Measurements from ENCODE around the gene CCDC136.

CCDC136 gene

DNA sequence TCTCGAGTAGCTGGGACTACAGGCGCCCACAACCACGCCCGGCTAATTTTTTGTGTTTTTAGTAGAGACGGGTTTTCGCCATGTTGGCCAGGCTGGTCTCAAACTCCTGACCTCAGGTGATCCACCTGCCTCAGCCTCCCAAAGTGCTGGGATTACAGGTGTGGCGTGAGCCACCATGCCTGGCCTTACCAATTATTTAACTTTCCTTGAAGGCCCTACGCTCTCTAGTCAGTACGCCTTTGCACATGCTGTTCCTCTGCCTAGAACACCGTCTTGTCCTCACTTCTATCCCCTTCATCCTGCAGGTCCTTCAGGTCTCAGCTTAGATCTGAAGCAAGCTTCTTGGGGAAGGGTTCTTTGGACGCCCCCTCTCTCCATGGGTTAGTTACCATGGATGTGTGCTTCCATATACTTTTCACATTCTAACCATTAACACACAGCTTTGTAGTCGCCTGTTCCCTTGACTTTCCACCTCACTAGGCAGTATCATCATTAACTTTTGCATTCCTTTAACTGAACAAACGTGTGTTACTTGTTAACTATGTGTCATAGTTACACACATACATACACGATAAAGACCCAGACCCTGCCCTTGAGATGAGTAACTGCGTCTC, 70.3 kb downstream of the CCDC136 start:
- H3K9me3 ChIP-seq (ENCODE audit: control insufficient read depth in 5 of 5, low read length in 5 of 5) = no peaks in the 10 kb centered on the region
- no peak overlapping the region for H3K27ac ChIP-seq (ENCODE audit: low read depth, low read length)
- H3K27me3 ChIP-seq (ENCODE audit: control insufficient read depth in 5 of 5, insufficient read depth in 4 of 5, low read length in 5 of 5) = no peaks in the 10 kb centered on the region
- H3K4me3 ChIP-seq (ENCODE audit: low read depth in 1 of 5, low read length in 5 of 5) = peak overlapping the region; percentile 59 to 98 (median 96)
- peaks cover 0 to 20% (median 16%) of the 10 kb centered on the region in 5 donors for H3K36me3 ChIP-seq (ENCODE audit: control insufficient read depth in 5 of 5, insufficient read depth in 5 of 5, low read length in 5 of 5)
- peak overlapping the region in 4 of 5 donors; percentile 24 to 95 (median 50) for H3K9ac ChIP-seq (ENCODE audit: low read length in 5 of 5)
- peaks cover 13 to 51% (median 44%) of the 10 kb centered on the region in 5 donors for H3K4me1 ChIP-seq (ENCODE audit: control insufficient read depth in 5 of 5, insufficient read depth in 5 of 5, low read length in 5 of 5)

GRCh38 chr7:128862571-128863432, 71.0 kb downstream of the CCDC136 start, which contains the start of gene ATP6V1F:
ATP6V1F (plus strand) TSS chr7:128862856; CDS start chr7:128862905, 49 bp downstream.
- Histone ChIP-seq H3K9ac (ENCODE audit: low read length in 5 of 5) (peak within 1 kb of the TSS; percentile 69 to 95 (median 92)), H3K27ac (ENCODE audit: low read depth, low read length) (peak within 1 kb of the TSS; percentile 78), H3K4me1 (ENCODE audit: control insufficient read depth in 5 of 5, insufficient read depth in 5 of 5, low read length in 5 of 5) (peaks cover 13 to 51% (median 44%) of the 10 kb centered on the region in 5 donors)

GRCh38 chr7:128863433-128863989, 71.7 kb downstream of the CCDC136 start:
- no peaks in the 10 kb centered on the region for H3K9me3 ChIP-seq (ENCODE audit: control insufficient read depth in 5 of 5, low read length in 5 of 5)
- peaks cover 0 to 20% (median 16%) of the 10 kb centered on the region in 5 donors for H3K36me3 ChIP-seq (ENCODE audit: control insufficient read depth in 5 of 5, insufficient read depth in 5 of 5, low read length in 5 of 5)
- no peaks in the 10 kb centered on the region for H3K27me3 ChIP-seq (ENCODE audit: control insufficient read depth in 5 of 5, insufficient read depth in 4 of 5, low read length in 5 of 5)
- H3K4me1 ChIP-seq (ENCODE audit: control insufficient read depth in 5 of 5, insufficient read depth in 5 of 5, low read length in 5 of 5) = peaks cover 13 to 51% (median 44%) of the 10 kb centered on the region in 5 donors
- H3K4me3 ChIP-seq (ENCODE audit: low read depth in 1 of 5, low read length in 5 of 5) = peak overlapping the region; percentile 89 to 98 (median 97)
- H3K9ac ChIP-seq (ENCODE audit: low read length in 5 of 5) = peak overlapping the region; percentile 69 to 95 (median 92)
- H3K27ac ChIP-seq (ENCODE audit: low read depth, low read length) = peak overlapping the region; percentile 78

More at GRCh38 chr7:128862571-128863432, 71.0 kb downstream of the CCDC136 start, which contains the start of gene ATP6V1F:
- Histone ChIP-seq H3K4me3 (ENCODE audit: low read depth in 1 of 5, low read length in 5 of 5) (peak within 1 kb of the TSS; percentile 89 to 98 (median 97)), H3K36me3 (ENCODE audit: control insufficient read depth in 5 of 5, insufficient read depth in 5 of 5, low read length in 5 of 5) (peaks cover 0 to 20% (median 16%) of the 10 kb centered on the region in 5 donors), H3K27me3 (ENCODE audit: control insufficient read depth in 5 of 5, insufficient read depth in 4 of 5, low read length in 5 of 5) (no peaks in the 10 kb centered on the region), H3K9me3 (ENCODE audit: control insufficient read depth in 5 of 5, low read length in 5 of 5) (no peaks in the 10 kb centered on the region)

DNA sequence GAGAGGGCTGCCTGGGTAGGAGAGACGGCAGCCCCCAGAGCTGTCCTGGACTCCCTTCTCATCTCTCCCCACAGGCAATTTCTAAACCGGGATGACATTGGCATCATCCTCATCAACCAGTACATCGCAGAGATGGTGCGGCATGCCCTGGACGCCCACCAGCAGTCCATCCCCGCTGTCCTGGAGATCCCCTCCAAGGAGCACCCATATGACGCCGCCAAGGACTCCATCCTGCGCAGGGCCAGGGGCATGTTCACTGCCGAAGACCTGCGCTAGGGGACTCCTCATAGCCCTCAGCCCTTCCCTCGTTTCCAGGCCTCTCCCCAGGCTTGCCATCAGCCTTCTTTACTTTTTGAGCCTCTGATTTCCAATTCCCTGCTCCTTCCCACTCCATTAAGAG, 73.5 kb downstream of the CCDC136 start:
- Histone ChIP-seq H3K9ac (ENCODE audit: low read length in 5 of 5) (no peak overlapping the region), H3K9me3 (ENCODE audit: control insufficient read depth in 5 of 5, low read length in 5 of 5) (no peaks in the 10 kb centered on the region), H3K27ac (ENCODE audit: low read depth, low read length) (no peak overlapping the region), H3K36me3 (ENCODE audit: control insufficient read depth in 5 of 5, insufficient read depth in 5 of 5, low read length in 5 of 5) (peaks cover 0 to 20% (median 16%) of the 10 kb centered on the region in 5 donors), H3K27me3 (ENCODE audit: control insufficient read depth in 5 of 5, insufficient read depth in 4 of 5, low read length in 5 of 5) (peaks cover 0 to 3% (median 0%) of the 10 kb centered on the region in 5 donors), H3K4me3 (ENCODE audit: low read depth in 1 of 5, low read length in 5 of 5) (no peak overlapping the region), H3K4me1 (ENCODE audit: control insufficient read depth in 5 of 5, insufficient read depth in 5 of 5, low read length in 5 of 5) (peaks cover 4 to 51% (median 41%) of the 10 kb centered on the region in 5 donors)

DNA sequence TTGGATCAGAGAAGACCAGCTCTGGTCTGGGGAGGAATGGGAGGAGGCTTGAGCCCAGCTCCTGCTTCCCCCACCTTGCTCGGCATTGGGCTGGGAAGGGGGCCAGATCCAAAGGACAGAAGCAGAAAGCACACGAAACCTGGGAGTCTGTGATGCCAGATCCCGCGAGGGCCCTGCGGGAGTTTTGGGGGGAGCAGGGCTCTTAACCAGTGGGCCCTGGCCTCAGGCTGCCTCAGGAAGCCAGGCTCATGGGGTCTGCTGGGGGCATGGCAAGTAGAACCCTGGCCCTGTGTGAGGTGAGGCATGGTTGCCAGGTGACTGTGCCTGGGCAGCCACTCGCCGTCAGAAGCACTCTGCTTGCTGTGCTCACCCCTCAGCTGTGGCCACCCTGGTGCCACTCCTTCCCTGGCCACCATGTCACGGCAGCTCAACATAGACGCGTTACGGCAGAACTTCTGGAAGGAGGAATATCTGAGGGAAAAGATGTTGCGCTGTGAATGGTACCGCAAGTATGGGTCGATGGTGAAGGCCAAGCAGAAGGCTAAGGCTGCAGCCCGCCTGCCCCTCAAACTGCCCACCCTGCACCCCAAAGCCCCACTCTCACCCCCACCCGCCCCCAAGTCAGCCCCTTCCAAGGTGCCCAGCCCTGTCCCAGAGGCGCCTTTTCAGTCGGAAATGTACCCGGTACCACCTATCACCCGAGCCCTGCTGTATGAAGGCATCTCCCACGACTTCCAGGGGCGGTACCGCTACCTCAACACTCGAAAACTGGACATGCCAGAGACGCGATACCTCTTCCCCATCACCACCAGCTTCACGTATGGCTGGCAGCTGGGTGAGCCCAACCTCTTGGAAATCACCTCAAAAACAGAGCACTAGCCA, 74.5 kb downstream of the CCDC136 start:
- H3K4me3 ChIP-seq (ENCODE audit: low read depth in 1 of 5, low read length in 5 of 5) = no peak overlapping the region
- no peak overlapping the region for H3K27ac ChIP-seq (ENCODE audit: low read depth, low read length)
- H3K36me3 ChIP-seq (ENCODE audit: control insufficient read depth in 5 of 5, insufficient read depth in 5 of 5, low read length in 5 of 5) = peaks cover 0 to 20% (median 16%) of the 10 kb centered on the region in 5 donors
- H3K4me1 ChIP-seq (ENCODE audit: control insufficient read depth in 5 of 5, insufficient read depth in 5 of 5, low read length in 5 of 5) = peaks cover 2 to 42% (median 36%) of the 10 kb centered on the region in 5 donors
- H3K9me3 ChIP-seq (ENCODE audit: control insufficient read depth in 5 of 5, low read length in 5 of 5) = no peaks in the 10 kb centered on the region
- no peak overlapping the region for H3K9ac ChIP-seq (ENCODE audit: low read length in 5 of 5)
- peaks cover 0 to 7% (median 0%) of the 10 kb centered on the region in 5 donors for H3K27me3 ChIP-seq (ENCODE audit: control insufficient read depth in 5 of 5, insufficient read depth in 4 of 5, low read length in 5 of 5)

- H3K27me3 ChIP-seq (ENCODE audit: control insufficient read depth in 5 of 5, insufficient read depth in 4 of 5, low read length in 5 of 5) = peaks cover 0 to 7% (median 0%) of the 10 kb centered on the region in 5 donors
- no peak overlapping the region for H3K27ac ChIP-seq (ENCODE audit: low read depth, low read length)
Measured at GRCh38 chr7:128867241-128867640, 75.5 kb downstream of the CCDC136 start.

GRCh38 chr7:128867842-128868623, 76.3 kb downstream of the CCDC136 start:
- H3K36me3 ChIP-seq (ENCODE audit: control insufficient read depth in 5 of 5, insufficient read depth in 5 of 5, low read length in 5 of 5) = peaks cover 0 to 20% (median 16%) of the 10 kb centered on the region in 5 donors
- H3K4me3 ChIP-seq (ENCODE audit: low read depth in 1 of 5, low read length in 5 of 5) = peak overlapping the region in 2 of 5 donors; percentile 60 to 73
- no peaks in the 10 kb centered on the region for H3K9me3 ChIP-seq (ENCODE audit: control insufficient read depth in 5 of 5, low read length in 5 of 5)
- H3K4me1 ChIP-seq (ENCODE audit: control insufficient read depth in 5 of 5, insufficient read depth in 5 of 5, low read length in 5 of 5) = peaks cover 2 to 33% (median 30%) of the 10 kb centered on the region in 5 donors
- H3K9ac ChIP-seq (ENCODE audit: low read length in 5 of 5) = no peak overlapping the region
- peaks cover 0 to 7% (median 0%) of the 10 kb centered on the region in 5 donors for H3K27me3 ChIP-seq (ENCODE audit: control insufficient read depth in 5 of 5, insufficient read depth in 4 of 5, low read length in 5 of 5)
- no peak overlapping the region for H3K27ac ChIP-seq (ENCODE audit: low read depth, low read length)

More at GRCh38 chr7:128867241-128867640, 75.5 kb downstream of the CCDC136 start:
- Histone ChIP-seq H3K36me3 (ENCODE audit: control insufficient read depth in 5 of 5, insufficient read depth in 5 of 5, low read length in 5 of 5) (peaks cover 0 to 20% (median 16%) of the 10 kb centered on the region in 5 donors), H3K4me1 (ENCODE audit: control insufficient read depth in 5 of 5, insufficient read depth in 5 of 5, low read length in 5 of 5) (peaks cover 2 to 39% (median 34%) of the 10 kb centered on the region in 5 donors), H3K9ac (ENCODE audit: low read length in 5 of 5) (no peak overlapping the region), H3K4me3 (ENCODE audit: low read depth in 1 of 5, low read length in 5 of 5) (no peak overlapping the region), H3K9me3 (ENCODE audit: control insufficient read depth in 5 of 5, low read length in 5 of 5) (no peaks in the 10 kb centered on the region)

GRCh38 chr7:128868624-128869137, 76.9 kb downstream of the CCDC136 start:
- Histone ChIP-seq H3K4me3 (ENCODE audit: low read depth in 1 of 5, low read length in 5 of 5) (peak overlapping the region; percentile 42 to 76 (median 60)), H3K27me3 (ENCODE audit: control insufficient read depth in 5 of 5, insufficient read depth in 4 of 5, low read length in 5 of 5) (peaks cover 0 to 7% (median 0%) of the 10 kb centered on the region in 5 donors), H3K36me3 (ENCODE audit: control insufficient read depth in 5 of 5, insufficient read depth in 5 of 5, low read length in 5 of 5) (peaks cover 0 to 20% (median 16%) of the 10 kb centered on the region in 5 donors), H3K9me3 (ENCODE audit: control insufficient read depth in 5 of 5, low read length in 5 of 5) (no peaks in the 10 kb centered on the region), H3K27ac (ENCODE audit: low read depth, low read length) (no peak overlapping the region), H3K4me1 (ENCODE audit: control insufficient read depth in 5 of 5, insufficient read depth in 5 of 5, low read length in 5 of 5) (peaks cover 0 to 27% (median 23%) of the 10 kb centered on the region in 5 donors), H3K9ac (ENCODE audit: low read length in 5 of 5) (peak overlapping the region in 3 of 5 donors; percentile 35 to 72 (median 48))
